ENCODE data around the gene TEX13D.

Gene TEX13D

GRCh38 chrX:124342174-124342867 is 9.9 kb downstream of the TEX13D start:
- Histone ChIP-seq H3K27me3 (ENCODE audit: insufficient read depth, low read length, poor library complexity) (no peaks in the 10 kb centered on the region), H3K9ac (ENCODE audit: low read depth, low read length) (no peak overlapping the region), H2AFZ (ENCODE audit: low read depth, low read length) (no peak overlapping the region), H3K4me1 (ENCODE audit: insufficient read depth, low read length) (peaks cover 30% of the 10 kb centered on the region), H3K4me3 (ENCODE audit: low read depth in 1 of 2, low read length in 2 of 2) (no peak overlapping the region), H3K9me3 (ENCODE audit: insufficient read depth, low read length, severe bottlenecking) (no peaks in the 10 kb centered on the region), H4K20me1 (ENCODE audit: insufficient read depth, low read length) (no peaks in the 10 kb centered on the region), H3K36me3 (ENCODE audit: insufficient read depth, low read length) (no peaks in the 10 kb centered on the region; the same call in 1 of the 2 replicates), H3K27ac (ENCODE audit: low read length) (no peak overlapping the region), H3K4me2 (ENCODE audit: insufficient read depth, low read length) (no peak overlapping the region), H3K79me2 (ENCODE audit: insufficient read depth, low read length) (peaks cover 29% of the 10 kb centered on the region)
- TF ChIP-seq CTCF (IDR thresholded peaks at IDR 0.05; ENCODE audit: borderline replicate concordance, extremely low read depth, low read length, poor library complexity, severe bottlenecking) (no peak), EZH2 (IDR thresholded peaks at IDR 0.05; ENCODE audit: borderline replicate concordance, low read depth, low read length, severe bottlenecking) (no peak)
- DNase-seq (no peak), ATAC-seq (ENCODE audit: insufficient read depth, low read depth) (no peak)

- H3K4me2 ChIP-seq (ENCODE audit: insufficient read depth, low read length), result no peak overlapping the region
- no peaks in the 10 kb centered on the region for H3K27me3 ChIP-seq (ENCODE audit: insufficient read depth, low read length, poor library complexity)
- ATAC-seq (ENCODE audit: insufficient read depth, low read depth) (no peak), DNase-seq (no peak)
- peaks cover 36% of the 10 kb centered on the region for H3K79me2 ChIP-seq (ENCODE audit: insufficient read depth, low read length)
- H3K4me3 ChIP-seq (ENCODE audit: low read depth in 1 of 2, low read length in 2 of 2), result no peak overlapping the region
- no peaks in the 10 kb centered on the region; the same call in 1 of the 2 replicates for H3K36me3 ChIP-seq (ENCODE audit: insufficient read depth, low read length)
- no peak overlapping the region for H3K27ac ChIP-seq (ENCODE audit: low read length)
- no peaks in the 10 kb centered on the region for H4K20me1 ChIP-seq (ENCODE audit: insufficient read depth, low read length)
- no peaks in the 10 kb centered on the region for H3K9me3 ChIP-seq (ENCODE audit: insufficient read depth, low read length, severe bottlenecking)
- TF ChIP-seq EZH2 (IDR thresholded peaks at IDR 0.05; ENCODE audit: borderline replicate concordance, low read depth, low read length, severe bottlenecking), result no peak
- no peak for TF ChIP-seq CTCF (IDR thresholded peaks at IDR 0.05; ENCODE audit: borderline replicate concordance, extremely low read depth, low read length, poor library complexity, severe bottlenecking)
- no peak overlapping the region for H2AFZ ChIP-seq (ENCODE audit: low read depth, low read length)
- no peak overlapping the region for H3K9ac ChIP-seq (ENCODE audit: low read depth, low read length)
- H3K4me1 ChIP-seq (ENCODE audit: insufficient read depth, low read length), result peaks cover 30% of the 10 kb centered on the region
These were observed 10.6 kb downstream of the TEX13D start for GRCh38 chrX:124343016-124343415.

- DNase-seq (no peak), ATAC-seq (ENCODE audit: insufficient read depth, low read depth) (no peak)
- Histone ChIP-seq H3K4me3 (ENCODE audit: low read depth in 1 of 2, low read length in 2 of 2) (no peak overlapping the region), H2AFZ (ENCODE audit: low read depth, low read length) (no peak overlapping the region), H3K27ac (ENCODE audit: low read length) (no peak overlapping the region), H3K79me2 (ENCODE audit: insufficient read depth, low read length) (peaks cover 48% of the 10 kb centered on the region), H3K4me1 (ENCODE audit: insufficient read depth, low read length) (peaks cover 30% of the 10 kb centered on the region), H4K20me1 (ENCODE audit: insufficient read depth, low read length) (no peaks in the 10 kb centered on the region), H3K36me3 (ENCODE audit: insufficient read depth, low read length) (no peaks in the 10 kb centered on the region; the same call in 1 of the 2 replicates), H3K9ac (ENCODE audit: low read depth, low read length) (no peak overlapping the region), H3K9me3 (ENCODE audit: insufficient read depth, low read length, severe bottlenecking) (no peaks in the 10 kb centered on the region), H3K4me2 (ENCODE audit: insufficient read depth, low read length) (no peak overlapping the region), H3K27me3 (ENCODE audit: insufficient read depth, low read length, poor library complexity) (no peaks in the 10 kb centered on the region)
- TF ChIP-seq EZH2 (IDR thresholded peaks at IDR 0.05; ENCODE audit: borderline replicate concordance, low read depth, low read length, severe bottlenecking) (no peak), CTCF (IDR thresholded peaks at IDR 0.05; ENCODE audit: borderline replicate concordance, extremely low read depth, low read length, poor library complexity, severe bottlenecking) (no peak)
These were observed 11.8 kb downstream of the TEX13D start for GRCh38 chrX:124344246-124344645.

Measured in DND-41 (cell line).